Endothelial cell of umbilical vein (primary cell): ENCODE data around the gene PPM1L. TPM values are rescaled to one million over a fixed set of nuclear protein-coding genes. Genes with fewer than 3 reads are reported as not detected.

Experiments
- BruUV-seq: library from RNA; stranded (reverse); fragments of 400-500 nt; replicated peaks from 2 replicates; lab custom pipeline; 2021; lab: Mats Ljungman, UMichigan
- CTCF ChIA-PET: fragments of 300-600, 350-600 bp; sonication (Branson Sonifier 250); formaldehyde crosslinking; loops from one replicate; lab custom pipeline; 2021; ENCODE audit warnings: antibody characterized with exemption, inconsistent platforms; lab: Charles Lee
- POLR2A ChIA-PET: fragments of 300-600, 350-600 bp; sonication (Branson Sonifier 250); formaldehyde crosslinking; loops from one replicate; lab custom pipeline; 2021; ENCODE audit warnings: antibody characterized with exemption, inconsistent platforms; lab: Charles Lee
- DNase-seq: peaks from one replicate; pipeline ENCODE4 v3.0.0-alpha.2; 2011; ENCODE audit warnings: low read depth, low spot score
- FAIRE-seq: peaks from 2 replicates; lab custom pipeline; 2011; peaks lifted over from hg19 to GRCh38; lab: Jason Lieb, UNC
- H2AFZ ChIP-seq: 2 replicates; pipeline ENCODE4 v1.6.0; 2012; ENCODE audit warnings: low read depth, low read length, control low read depth, inconsistent platforms
- H3K27ac ChIP-seq: 2 replicates; pipeline ENCODE4 v1.5.1; 2011; ENCODE audit warnings: low read depth, mild to moderate bottlenecking, control low read depth, low read length, moderate library complexity; ENCODE audit not compliant: insufficient read depth
- H3K27me3 ChIP-seq, 2 experiments: 2 replicates each; pipeline versions ENCODE4 v1.6.0 to v1.6.1; 2011; ENCODE audit warnings: low read length in 2 of 2, mixed read lengths in 1 of 2; ENCODE audit not compliant: control insufficient read depth in 2 of 2, insufficient read depth in 2 of 2
- H3K36me3 ChIP-seq, 2 experiments: 2 replicates in 1 of 2; 3 replicates in 1 of 2; pipeline ENCODE4 v1.5.1; 2011; ENCODE audit warnings: low read length in 2 of 2, mild to moderate bottlenecking in 1 of 2, moderate library complexity in 1 of 2; ENCODE audit not compliant: control insufficient read depth in 2 of 2, insufficient read depth in 2 of 2; ENCODE audit errors: extremely low read depth in 1 of 2
- H3K4me1 ChIP-seq: 3 replicates; pipeline ENCODE4 v1.5.1; 2011; ENCODE audit warnings: mild to moderate bottlenecking, low read length; ENCODE audit not compliant: control insufficient read depth, insufficient read depth; ENCODE audit errors: extremely low read depth
- H3K4me2 ChIP-seq: 2 replicates; pipeline ENCODE4 v1.6.1; 2011; ENCODE audit warnings: low read length, control low read depth, mixed read lengths; ENCODE audit not compliant: insufficient read depth
- H3K4me3 ChIP-seq, 3 experiments: fragments of 200-600 bp in 1 of 3; sonication (generic), shearing (Covaris generic) in 1 of 3; replicated peaks in 1 of 3; 2 replicates each; pipeline ENCODE4 v1.5.1; 2011 to 2016; ENCODE audit warnings: control low read depth in 3 of 3, low read length in 3 of 3, mild to moderate bottlenecking in 2 of 3, inconsistent platforms in 1 of 3, low read depth in 1 of 3, moderate library complexity in 1 of 3; ENCODE audit not compliant: insufficient read depth in 1 of 3
- H3K79me2 ChIP-seq: 2 replicates; pipeline ENCODE4 v1.6.0; 2012; ENCODE audit warnings: low read length, inconsistent platforms; ENCODE audit not compliant: control insufficient read depth, insufficient read depth
- H3K9ac ChIP-seq: replicated peaks from 2 replicates; pipeline ENCODE3; 2011; ENCODE audit warnings: low read length, control low read depth; ENCODE audit not compliant: insufficient read depth; ENCODE audit errors: extremely low read depth
- H3K9me1 ChIP-seq: replicated peaks from 3 replicates; pipeline ENCODE4 v1.6.0; 2011; ENCODE audit warnings: mild to moderate bottlenecking, low read length; ENCODE audit not compliant: control insufficient read depth, insufficient read depth; ENCODE audit errors: extremely low read depth
- H3K9me3 ChIP-seq: replicated peaks from 2 replicates; pipeline ENCODE4 v1.5.1; 2012; ENCODE audit warnings: low read length, inconsistent platforms; ENCODE audit not compliant: control insufficient read depth, insufficient read depth
- H4K20me1 ChIP-seq: replicated peaks from 2 replicates; pipeline ENCODE3; 2011; ENCODE audit warnings: mild to moderate bottlenecking, low read length; ENCODE audit not compliant: control insufficient read depth, insufficient read depth; ENCODE audit errors: extremely low read depth
- CTCF ChIP-seq, 2 donors: IDR thresholded peaks; 1 replicate in 1 of 2; 2 replicates in 1 of 2; pipeline ENCODE4 v1.5.1; 2011; ENCODE audit warnings: low read length in 2 of 2, mild to moderate bottlenecking in 2 of 2, moderate library complexity in 2 of 2, control low read depth in 1 of 2, inconsistent platforms in 1 of 2, low read depth in 1 of 2; ENCODE audit not compliant: insufficient read depth in 1 of 2; ENCODE audit errors: extremely low read depth in 1 of 2
- EZH2 ChIP-seq: IDR thresholded peaks from 2 replicates; pipeline ENCODE4 v1.6.1; 2012; ENCODE audit warnings: borderline replicate concordance, low read depth, mild to moderate bottlenecking, moderate library complexity, low read length, inconsistent platforms; ENCODE audit not compliant: severe bottlenecking
- FOS ChIP-seq: IDR thresholded peaks from 2 replicates; pipeline ENCODE4 v1.6.1; 2011; ENCODE audit warnings: mild to moderate bottlenecking, low read length, moderate library complexity, borderline replicate concordance; ENCODE audit not compliant: insufficient read depth
- GATA2 ChIP-seq: IDR thresholded peaks from 2 replicates; pipeline ENCODE4 v1.7.0; 2011; ENCODE audit warnings: low read depth, mild to moderate bottlenecking, moderate library complexity, mixed read lengths, low read length; ENCODE audit not compliant: insufficient read length, insufficient read depth
- JUN ChIP-seq: IDR thresholded peaks from 2 replicates; pipeline ENCODE4 v1.6.1; 2011; ENCODE audit warnings: borderline replicate concordance, low read depth; ENCODE audit not compliant: insufficient read length, insufficient read depth
- MAX ChIP-seq: IDR thresholded peaks from 2 replicates; pipeline ENCODE4 v1.6.1; 2011; ENCODE audit not compliant: insufficient read depth, insufficient read length
- MYC ChIP-seq: IDR thresholded peaks from one replicate; pipeline ENCODE4 v1.6.1; 2011; ENCODE audit warnings: mild to moderate bottlenecking, low read depth, low read length
- POLR2A ChIP-seq: IDR thresholded peaks from 2 replicates; pipeline ENCODE4 v1.6.1; 2012; ENCODE audit warnings: low read depth, mild to moderate bottlenecking, control low read depth, low read length
- POLR2AphosphoS5 ChIP-seq: IDR thresholded peaks from 2 replicates; pipeline ENCODE4 v1.6.1; 2012; ENCODE audit warnings: low read depth, mild to moderate bottlenecking, control low read depth, low read length, moderate library complexity; ENCODE audit not compliant: insufficient read depth
- dilution Hi-C: fragments of 300-500 bp; cut with MboI; formaldehyde crosslinking; loops from one replicate; pipeline ENCODE4 v1.15.0; 2019; ENCODE audit warnings: low sequenced_read_pairs; ENCODE audit not compliant: extremely low pct_ligation_motif_present
- intact Hi-C: fragments of 100-400 bp; cut with micrococcal nuclease; formaldehyde crosslinking; loops from one replicate; pipeline ENCODE4 v1.10.0; 2022
- polyA plus RNA-seq, 4 experiments: library from polyadenylated mRNA; depleted of rRNA in 3 of 4; stranded (reverse) in 3 of 4; unstranded in 1 of 4; fragments of >200 nt; gene quantifications; 2 replicates each; pipeline versions ENCODE4 v1.2.1 to v1.2.3, GENCODE V29; 2011 to 2012; ENCODE audit warnings: missing spikeins in 1 of 4
- total RNA-seq: library from RNA; stranded (reverse); gene quantifications from 2 replicates; pipeline ENCODE4 v1.2.3, GENCODE V29; 2021

The PPM1L gene
- total and polyA plus RNA-seq, 2 donors (not counting 3 experiments of a cell fraction or from before 2014, with no cell fraction given) = 0.63 to 2.9 TPM

- no peaks in the 10 kb centered on the region for H3K4me1 ChIP-seq
- dilution Hi-C loops (no loop called here), intact Hi-C loops (no loop called here)
- CTCF ChIA-PET = interaction anchor here (0.6 kb wide), 1 partner anchor 30 kb away, joined by 4 read pairs; no protein-coding TSS in a partner anchor
- no TSS peak for BruUV-seq
- H3K4me2 ChIP-seq = no peak overlapping the region
- H3K36me3 ChIP-seq = no peaks in the 10 kb centered on the region
- no peaks in the 10 kb centered on the region for H3K9me3 ChIP-seq
- no peaks in the 10 kb centered on the region for H3K79me2 ChIP-seq
- DNase-seq (no peak), FAIRE-seq (no peak)
- no peak overlapping the region for H3K4me3 ChIP-seq
- H2AFZ ChIP-seq = no peak overlapping the region
- no peaks in the 10 kb centered on the region for H3K9me1 ChIP-seq
- no peak overlapping the region for H3K27ac ChIP-seq
- TF ChIP-seq MAX = no peak
- TF ChIP-seq CTCF (IDR thresholded peaks at IDR 0.05; ENCODE audit: extremely low read depth in 1 of 2, insufficient read depth in 1 of 2, low read depth in 1 of 2, low read length in 2 of 2) = no peak
- TF ChIP-seq POLR2AphosphoS5 = no peak
- TF ChIP-seq FOS = no peak
- no peak for TF ChIP-seq MYC
- TF ChIP-seq POLR2A = no peak
- TF ChIP-seq JUN = no peak
- no peak for TF ChIP-seq GATA2
- TF ChIP-seq EZH2 = no peak
- no peaks in the 10 kb centered on the region for H4K20me1 ChIP-seq
- no peaks in the 10 kb centered on the region for H3K27me3 ChIP-seq
- POLR2A ChIA-PET = no interaction called here
- H3K9ac ChIP-seq = no peak overlapping the region
Observed at GRCh38 chr3:160825311-160825800, 69.3 kb downstream of the PPM1L start.
